ENCODE measurements around the gene CAPRIN1.

Gene CAPRIN1

GRCh38 chr11:34072832-34073231 is 21.3 kb downstream of the CAPRIN1 start:
- no peaks in the 10 kb centered on the region for H3K27me3 ChIP-seq (ENCODE audit: insufficient read depth, poor library complexity, severe bottlenecking)
- no peak for DNase-seq (ENCODE audit: low read depth in 1 of 2, low spot score in 1 of 2)
- TF ChIP-seq POLR2AphosphoS5 (IDR thresholded peaks at IDR 0.05; ENCODE audit: low read depth) (no peak), GABPA (IDR thresholded peaks at IDR 0.05; ENCODE audit: low read depth) (no peak), REST (IDR thresholded peaks at IDR 0.05; ENCODE audit: insufficient replicate concordance, low read depth) (no peak), CTCF (IDR thresholded peaks at IDR 0.05; ENCODE audit: insufficient read depth, low read length) (no peak), SPI1 (IDR thresholded peaks at IDR 0.05; ENCODE audit: borderline replicate concordance, low read depth) (no peak)
- no peak overlapping the region for H3K27ac ChIP-seq (replicated peaks)
- H3K4me3 ChIP-seq (replicated peaks; ENCODE audit: insufficient read depth, low read length) = no peak overlapping the region

GRCh38 chr11:34074391-34074790 is 22.9 kb downstream of the CAPRIN1 start:
- no peak for TF ChIP-seq POLR2AphosphoS5 (IDR thresholded peaks at IDR 0.05; ENCODE audit: low read depth)
- TF ChIP-seq GABPA (IDR thresholded peaks at IDR 0.05; ENCODE audit: low read depth) = no peak
- TF ChIP-seq CTCF (IDR thresholded peaks at IDR 0.05; ENCODE audit: insufficient read depth, low read length) = no peak
- no peak for TF ChIP-seq REST (IDR thresholded peaks at IDR 0.05; ENCODE audit: insufficient replicate concordance, low read depth)
- TF ChIP-seq SPI1 (IDR thresholded peaks at IDR 0.05; ENCODE audit: borderline replicate concordance, low read depth) = no peak
- Histone ChIP-seq H3K4me3 (replicated peaks; ENCODE audit: insufficient read depth, low read length) (no peak overlapping the region), H3K27me3 (ENCODE audit: insufficient read depth, poor library complexity, severe bottlenecking) (no peaks in the 10 kb centered on the region), H3K27ac (replicated peaks) (no peak overlapping the region)
- no peak for DNase-seq (ENCODE audit: low read depth in 1 of 2, low spot score in 1 of 2)

- no peak for DNase-seq (ENCODE audit: low read depth in 1 of 2, low spot score in 1 of 2)
- TF ChIP-seq CTCF (IDR thresholded peaks at IDR 0.05; ENCODE audit: insufficient read depth, low read length) = no peak
- TF ChIP-seq SPI1 (IDR thresholded peaks at IDR 0.05; ENCODE audit: borderline replicate concordance, low read depth) = no peak
- TF ChIP-seq POLR2AphosphoS5 (IDR thresholded peaks at IDR 0.05; ENCODE audit: low read depth) = no peak
- TF ChIP-seq REST (IDR thresholded peaks at IDR 0.05; ENCODE audit: insufficient replicate concordance, low read depth) = no peak
- TF ChIP-seq GABPA (IDR thresholded peaks at IDR 0.05; ENCODE audit: low read depth) = no peak
- H3K4me3 ChIP-seq (replicated peaks; ENCODE audit: insufficient read depth, low read length) = no peak overlapping the region
- no peak overlapping the region for H3K27ac ChIP-seq (replicated peaks)
- H3K27me3 ChIP-seq (ENCODE audit: insufficient read depth, poor library complexity, severe bottlenecking) = no peaks in the 10 kb centered on the region
Observed at GRCh38 chr11:34075178-34075820, 23.8 kb downstream of the CAPRIN1 start.

All from HL-60 (cell line).